SU-DHL-6 (cell line): ENCODE results near the gene GDA.

Source experiments
- CTCF ChIP-seq: fragments of 200-600 bp; sonication (generic); IDR thresholded peaks from one replicate; pipeline ENCODE4 v1.5.1; 2017; ENCODE audit warnings: antibody characterized with exemption, mild to moderate bottlenecking, low read length, moderate library complexity; ENCODE audit not compliant: insufficient read depth, poor library complexity, severe bottlenecking
- EZH2phosphoT487 ChIP-seq: fragments of 200-600 bp; sonication (generic), shearing (Covaris generic); conservative IDR thresholded peaks from 2 replicates; pipeline ENCODE4 v1.6.1; 2018; ENCODE audit warnings: mild to moderate bottlenecking, antibody characterized with exemption, low read length, moderate library complexity, mixed read lengths

- TF ChIP-seq CTCF (no peak), EZH2phosphoT487 (no peak)
These were observed 64.7 kb downstream of the GDA start for GRCh38 chr9:72213906-72214305.
